Measurements from ENCODE around the gene BCL3. TPM values are rescaled to one million over a fixed set of nuclear protein-coding genes. Genes with fewer than 3 reads are reported as not detected.
A peak's percentile ranks its signal among the peaks of the same experiment; 100 is the strongest.

BCL3 gene
- total RNA-seq, 1 experiment from 2014 or later: 37.9 TPM

DNA sequence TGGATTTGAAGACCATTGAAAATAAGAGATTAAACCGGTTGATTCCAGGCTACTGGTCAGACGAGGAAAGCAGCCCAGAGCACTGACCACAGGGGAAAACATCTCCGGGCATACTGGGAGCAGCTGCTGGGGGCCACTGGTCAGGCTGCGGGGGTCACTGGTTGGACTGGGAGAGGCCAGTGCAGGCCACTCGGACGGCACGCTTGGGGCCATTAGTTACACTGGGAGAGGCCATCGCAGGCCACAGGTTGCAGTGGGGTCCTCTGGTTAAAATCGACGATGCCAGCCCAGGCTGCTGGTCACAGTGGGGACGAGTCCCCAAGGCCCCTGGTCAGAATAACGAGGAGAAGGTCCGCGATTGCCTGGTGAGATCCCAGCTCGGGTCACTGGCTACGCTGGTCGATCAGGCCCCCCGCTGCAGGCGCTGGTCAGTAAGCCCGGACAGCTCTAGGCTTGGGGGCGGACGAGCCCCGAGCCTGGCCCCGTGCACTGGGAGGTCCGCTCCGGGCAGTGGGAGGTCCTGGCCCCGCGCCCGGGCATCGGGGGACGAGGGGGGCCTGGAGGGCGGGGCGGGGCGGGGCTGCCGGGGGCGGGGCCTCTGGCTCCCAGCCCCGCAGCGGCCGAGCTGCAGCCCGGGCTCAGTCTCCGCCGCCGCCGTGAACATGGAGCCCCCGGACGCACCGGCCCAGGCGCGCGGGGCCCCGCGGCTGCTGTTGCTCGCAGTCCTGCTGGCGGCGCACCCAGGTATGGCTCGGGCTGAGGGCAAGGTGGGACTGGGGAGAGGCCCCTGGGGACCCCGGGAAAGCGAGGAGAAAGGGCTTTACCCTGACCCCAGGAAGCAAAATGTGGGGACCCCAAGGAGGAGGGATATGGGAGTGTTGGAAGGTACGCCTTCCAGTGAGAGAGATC lies 60.2 kb downstream of the BCL3 start, which contains the start of gene BCAM:
Gene BCAM, plus strand, starts transcription at position 641 of the 909 bp plus-strand sequence. Its CDS starts 22 bp downstream, at position 663.
- H3K27ac ChIP-seq (ENCODE audit: low read depth, low read length): peak within 1 kb of the TSS; percentile 89
- peak; percentile 60 for ATAC-seq
- no peak for DNase-seq (ENCODE audit: low read depth, low spot score)
- CTCF ChIA-PET: interaction anchor here (0.9 to 1.9 kb wide), 6 partner anchors 36 to 238 kb away, joined by 4 to 8 read pairs (median 6); partner anchors contain the start of gene NECTIN2
- no peaks in the 10 kb centered on the region; the same call in 1 of the 2 replicates for H3K79me2 ChIP-seq (ENCODE audit: insufficient read depth, low read length)
- peaks cover 1 to 11% of the 10 kb centered on the region in 2 experiments; a peak in 1 of 4 replicates for H3K36me3 ChIP-seq (ENCODE audit: control insufficient read depth in 1 of 2, insufficient read depth in 2 of 2, low read length in 2 of 2)
- peak within 1 kb of the TSS; percentile 75 to 85 for H3K4me3 ChIP-seq (replicated peaks in 1 of 2; ENCODE audit: low read depth in 1 of 2, low read length in 2 of 2)
- H3K27me3 ChIP-seq (ENCODE audit: insufficient read depth, low read length): no peaks in the 10 kb centered on the region
- BruUV-seq (replicated peaks): no TSS peak
- no peaks in the 10 kb centered on the region for H3K9me2 ChIP-seq (ENCODE audit: insufficient read depth)
- H2AFZ ChIP-seq (ENCODE audit: low read depth, low read length, poor library complexity, severe bottlenecking): no peak within 1 kb of the TSS
- peaks cover 34 to 45% of the 10 kb centered on the region in 2 experiments for H3K4me1 ChIP-seq (ENCODE audit: control insufficient read depth in 1 of 2, insufficient read depth in 2 of 2, low read length in 2 of 2)
- no peaks in the 10 kb centered on the region for H4K20me1 ChIP-seq (ENCODE audit: insufficient read depth)
- RAD21 ChIA-PET (ENCODE audit: low non-redundant PET in 1 of 2, low total read pairs in 2 of 2, uncharacterized antibody in 2 of 2, unreplicated experiment in 2 of 2): interaction anchor here in 1 of 2 experiments (1.6 kb wide), 1 partner anchor 85 kb away, joined by 4 read pairs; no protein-coding TSS in a partner anchor
- intact Hi-C loops (cut with micrococcal nuclease): loop anchor here (1.0 to 2.0 kb wide), 2 partner anchors 36 to 237 kb away; no protein-coding TSS in a partner anchor
- peak within 1 kb of the TSS; percentile 98 for H3K4me2 ChIP-seq (ENCODE audit: low read length)
- H3K9me3 ChIP-seq (ENCODE audit: control insufficient read depth in 1 of 2, insufficient read depth in 1 of 2, low read depth in 1 of 2, low read length in 2 of 2): peaks cover 0 to under 1% of the 10 kb centered on the region in 2 experiments; a peak in 1 of 4 replicates
- POLR2A ChIA-PET: interaction anchor here (1.0 to 1.9 kb wide), 4 partner anchors 13 to 82 kb away, joined by 3 to 5 read pairs (median 4); partner anchors contain the start of genes NECTIN2 and TOMM40
- peak within 1 kb of the TSS; percentile 85 for H3K9ac ChIP-seq (ENCODE audit: low read length)
- TF ChIP-seq FOSL1 (IDR thresholded peaks at IDR 0.05; ENCODE audit: low read depth) (no peak), SP1 (IDR thresholded peaks at IDR 0.05; ENCODE audit: low read depth) (no peak), POLR2A (IDR thresholded peaks at IDR 0.05; ENCODE audit: borderline replicate concordance, extremely low read depth, insufficient read depth, insufficient read length) (peak; percentile 44), ELF1 (IDR thresholded peaks at IDR 0.05; ENCODE audit: borderline replicate concordance, low read depth) (no peak), POLR2AphosphoS5 (IDR thresholded peaks at IDR 0.05; ENCODE audit: low read depth, low read length) (peak; percentile 91), EZH2phosphoT487 (IDR thresholded peaks at IDR 0.05; ENCODE audit: borderline replicate concordance) (no peak), JUND (IDR thresholded peaks at IDR 0.05) (no peak), RAD21 (IDR thresholded peaks at IDR 0.05; ENCODE audit: low read depth) (no peak), TCF7L2 (IDR thresholded peaks at IDR 0.05; ENCODE audit: borderline replicate concordance, extremely low read depth, insufficient read depth, insufficient read length) (no peak), CEBPB (IDR thresholded peaks at IDR 0.05; ENCODE audit: low read depth) (no peak), SRF (IDR thresholded peaks at IDR 0.05; ENCODE audit: low read depth) (no peak), EGR1 (IDR thresholded peaks at IDR 0.05; ENCODE audit: low read depth) (no peak), ZBTB33 (IDR thresholded peaks at IDR 0.05; ENCODE audit: extremely low read depth, insufficient replicate concordance, low read length) (no peak), CBX3 (IDR thresholded peaks at IDR 0.05; ENCODE audit: low read depth) (no peak), ZFX (IDR thresholded peaks at IDR 0.05) (no peak), YY1 (IDR thresholded peaks at IDR 0.05; ENCODE audit: extremely low read depth, insufficient replicate concordance, low read depth, low read length) (peak; percentile 52), SIN3A (IDR thresholded peaks at IDR 0.05; ENCODE audit: low read depth) (no peak)
- TF ChIP-seq, protein P1, sequence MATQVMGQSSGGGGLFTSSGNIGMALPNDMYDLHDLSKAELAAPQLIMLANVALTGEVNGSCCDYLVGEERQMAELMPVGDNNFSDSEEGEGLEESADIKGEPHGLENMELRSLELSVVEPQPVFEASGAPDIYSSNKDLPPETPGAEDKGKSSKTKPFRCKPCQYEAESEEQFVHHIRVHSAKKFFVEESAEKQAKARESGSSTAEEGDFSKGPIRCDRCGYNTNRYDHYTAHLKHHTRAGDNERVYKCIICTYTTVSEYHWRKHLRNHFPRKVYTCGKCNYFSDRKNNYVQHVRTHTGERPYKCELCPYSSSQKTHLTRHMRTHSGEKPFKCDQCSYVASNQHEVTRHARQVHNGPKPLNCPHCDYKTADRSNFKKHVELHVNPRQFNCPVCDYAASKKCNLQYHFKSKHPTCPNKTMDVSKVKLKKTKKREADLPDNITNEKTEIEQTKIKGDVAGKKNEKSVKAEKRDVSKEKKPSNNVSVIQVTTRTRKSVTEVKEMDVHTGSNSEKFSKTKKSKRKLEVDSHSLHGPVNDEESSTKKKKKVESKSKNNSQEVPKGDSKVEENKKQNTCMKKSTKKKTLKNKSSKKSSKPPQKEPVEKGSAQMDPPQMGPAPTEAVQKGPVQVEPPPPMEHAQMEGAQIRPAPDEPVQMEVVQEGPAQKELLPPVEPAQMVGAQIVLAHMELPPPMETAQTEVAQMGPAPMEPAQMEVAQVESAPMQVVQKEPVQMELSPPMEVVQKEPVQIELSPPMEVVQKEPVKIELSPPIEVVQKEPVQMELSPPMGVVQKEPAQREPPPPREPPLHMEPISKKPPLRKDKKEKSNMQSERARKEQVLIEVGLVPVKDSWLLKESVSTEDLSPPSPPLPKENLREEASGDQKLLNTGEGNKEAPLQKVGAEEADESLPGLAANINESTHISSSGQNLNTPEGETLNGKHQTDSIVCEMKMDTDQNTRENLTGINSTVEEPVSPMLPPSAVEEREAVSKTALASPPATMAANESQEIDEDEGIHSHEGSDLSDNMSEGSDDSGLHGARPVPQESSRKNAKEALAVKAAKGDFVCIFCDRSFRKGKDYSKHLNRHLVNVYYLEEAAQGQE (IDR thresholded peaks at IDR 0.05; ENCODE audit: low read depth): no peak
- TF ChIP-seq, protein P2, sequence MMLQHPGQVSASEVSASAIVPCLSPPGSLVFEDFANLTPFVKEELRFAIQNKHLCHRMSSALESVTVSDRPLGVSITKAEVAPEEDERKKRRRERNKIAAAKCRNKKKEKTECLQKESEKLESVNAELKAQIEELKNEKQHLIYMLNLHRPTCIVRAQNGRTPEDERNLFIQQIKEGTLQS (IDR thresholded peaks at IDR 0.05): no peak
